GM23248 (cell line): Measurements from ENCODE around the gene NID2. TPM values are rescaled to one million over a fixed set of nuclear protein-coding genes. Genes with fewer than 3 reads are reported as not detected.

ENCODE experiments used
- DNase-seq: peaks from one replicate; pipeline ENCODE4 v3.0.0-alpha.2; 2015
- H2AFZ ChIP-seq: fragments of 200-600 bp; sonication (generic); 2 replicates; pipeline ENCODE4 v1.6.1; 2016; ENCODE audit warnings: antibody characterized with exemption
- H3F3A ChIP-seq: fragments of 200-600 bp; sonication (generic); 2 replicates; pipeline ENCODE4 v1.6.1; 2016; ENCODE audit warnings: mild to moderate bottlenecking, antibody characterized with exemption, mixed run types; ENCODE audit not compliant: insufficient read depth
- H3K27ac ChIP-seq: fragments of 200-600 bp; sonication (generic); 2 replicates; pipeline ENCODE4 v1.5.1; 2016; ENCODE audit warnings: mild to moderate bottlenecking
- H3K27me3 ChIP-seq: fragments of 200-600 bp; sonication (generic); replicated peaks from 2 replicates; pipeline ENCODE4 v1.6.1; 2016; ENCODE audit warnings: mild to moderate bottlenecking; ENCODE audit not compliant: insufficient read depth
- H3K36me3 ChIP-seq: fragments of 200-600 bp; sonication (generic); 2 replicates; pipeline ENCODE4 v1.6.1; 2016; ENCODE audit warnings: low read depth, mild to moderate bottlenecking
- H3K4me1 ChIP-seq: fragments of 200-600 bp; sonication (generic); 2 replicates; pipeline ENCODE4 v1.6.1; 2016; ENCODE audit warnings: mild to moderate bottlenecking; ENCODE audit not compliant: insufficient read depth
- H3K4me2 ChIP-seq: fragments of 200-600 bp; sonication (generic); one replicate; pipeline ENCODE4 v1.6.1; 2016; ENCODE audit warnings: mild to moderate bottlenecking; ENCODE audit not compliant: unreplicated experiment
- H3K4me3 ChIP-seq: fragments of 200-600 bp; sonication (generic); 2 replicates; pipeline ENCODE4 v1.5.1; 2016; ENCODE audit warnings: mild to moderate bottlenecking
- H3K79me2 ChIP-seq: fragments of 200-600 bp; sonication (generic); 2 replicates; pipeline ENCODE4 v1.6.1; 2016; ENCODE audit warnings: mild to moderate bottlenecking; ENCODE audit not compliant: insufficient read depth
- H3K9ac ChIP-seq: fragments of 200-600 bp; sonication (generic); 2 replicates; pipeline ENCODE4 v1.6.1; 2016; ENCODE audit warnings: mild to moderate bottlenecking
- H3K9me2 ChIP-seq: fragments of 200-600 bp; sonication (generic); 2 replicates; pipeline ENCODE4 v1.6.1; 2016; ENCODE audit warnings: mixed run types, mild to moderate bottlenecking, moderate library complexity; ENCODE audit not compliant: insufficient read depth
- H3K9me3 ChIP-seq: fragments of 200-600 bp; sonication (generic); one replicate; pipeline ENCODE4 v1.6.1; 2017; ENCODE audit warnings: low read depth
- H4K20me1 ChIP-seq: fragments of 200-600 bp; sonication (generic); 2 replicates; pipeline ENCODE4 v1.6.0; 2016; ENCODE audit not compliant: insufficient read depth
- EZH2 ChIP-seq: fragments of 200-600 bp; sonication (generic); IDR thresholded peaks from 2 replicates; pipeline ENCODE4 v1.6.1; 2018; ENCODE audit warnings: antibody characterized with exemption, mild to moderate bottlenecking; ENCODE audit not compliant: insufficient read depth, poor library complexity, severe bottlenecking
- EZH2phosphoT487 ChIP-seq: fragments of 200-600 bp; sonication (generic); IDR thresholded peaks from 2 replicates; pipeline ENCODE4 v1.6.1; 2018; ENCODE audit warnings: antibody characterized with exemption, moderate library complexity, mild to moderate bottlenecking, low read depth; ENCODE audit not compliant: insufficient read depth
- WGBS, 2 experiments: methylation state at CpG; one replicate each; pipeline ENCODE4 v1.1.6; 2015 to 2017; ENCODE audit warnings: low lambda C conversion rate in 2 of 2, low coverage in 1 of 2; ENCODE audit errors: missing lambda C conversion rate in 2 of 2; 5-methylcytosine and 5-hydroxymethylcytosine counted together
- in situ Hi-C: fragments of 300-500 bp; cut with MboI; formaldehyde crosslinking; loops from 2 replicates; pipeline ENCODE4 v1.15.0; 2020
- polyA plus RNA-seq: library from polyadenylated mRNA; unstranded; fragments of >200 nt; fragmentation: Nextera tagmentation; extraction: Ambion mirVana; gene quantifications from 2 replicates; pipeline ENCODE4 v1.2.1, GENCODE V29; 2016
- total RNA-seq: library from RNA; depleted of rRNA; stranded (reverse); fragments of >200 nt; shearing (Covaris generic); gene quantifications from 2 replicates; pipeline ENCODE4 v1.2.3, GENCODE V29; 2014

The NID2 gene
- total and polyA plus RNA-seq, 2 experiments from 2014 or later = 39.8 to 59.8 TPM

- no peak for DNase-seq
- in situ Hi-C loops = no loop called here
- Histone ChIP-seq H3K4me2 (no peak overlapping the region), H2AFZ (no peak overlapping the region), H3K4me1 (peaks cover 29% of the 10 kb centered on the region), H3K9me2 (0 out of 2 replicates have a peak, but pooled peaks cover 4% of the 10 kb centered on the region), H4K20me1 (no peaks in the 10 kb centered on the region), H3K79me2 (peaks cover 13% of the 10 kb centered on the region; the same call in 1 of the 2 replicates), H3K4me3 (no peak overlapping the region), H3K36me3 (no peaks in the 10 kb centered on the region), H3F3A (peaks cover 2% of the 10 kb centered on the region; the same call in 1 of the 2 replicates), H3K9me3 (no peaks in the 10 kb centered on the region), H3K27me3 (no peaks in the 10 kb centered on the region), H3K9ac (no peak overlapping the region), H3K27ac (no peak overlapping the region)
- TF ChIP-seq EZH2phosphoT487 = no peak
- no peak for TF ChIP-seq EZH2
- 90 to 100% methylated on average over 1 of the region's 1 CpG for WGBS, 2 experiments
These were observed 7.0 kb downstream of the NID2 start for GRCh38 chr14:52061890-52062289.

GRCh38 chr14:52061390-52061789 lies 7.5 kb downstream of the NID2 start:
- TF ChIP-seq EZH2 = no peak
- TF ChIP-seq EZH2phosphoT487 = no peak
- Histone ChIP-seq H3K79me2 (peaks cover 8% of the 10 kb centered on the region; the same call in 1 of the 2 replicates), H3K9me3 (no peaks in the 10 kb centered on the region), H3K27ac (no peak overlapping the region), H3K27me3 (no peaks in the 10 kb centered on the region), H3K9ac (no peak overlapping the region), H3K9me2 (0 out of 2 replicates have a peak, but pooled peaks cover 4% of the 10 kb centered on the region), H3K4me1 (peaks cover 29% of the 10 kb centered on the region), H3K4me3 (no peak overlapping the region), H2AFZ (no peak overlapping the region), H3K36me3 (no peaks in the 10 kb centered on the region), H3F3A (peaks cover 2% of the 10 kb centered on the region; the same call in 1 of the 2 replicates), H3K4me2 (no peak overlapping the region), H4K20me1 (no peaks in the 10 kb centered on the region)
- in situ Hi-C loops = no loop called here
- 72 to 74% methylated on average over 5 of the region's 5 CpGs for WGBS, 2 experiments
- no peak for DNase-seq

DNA sequence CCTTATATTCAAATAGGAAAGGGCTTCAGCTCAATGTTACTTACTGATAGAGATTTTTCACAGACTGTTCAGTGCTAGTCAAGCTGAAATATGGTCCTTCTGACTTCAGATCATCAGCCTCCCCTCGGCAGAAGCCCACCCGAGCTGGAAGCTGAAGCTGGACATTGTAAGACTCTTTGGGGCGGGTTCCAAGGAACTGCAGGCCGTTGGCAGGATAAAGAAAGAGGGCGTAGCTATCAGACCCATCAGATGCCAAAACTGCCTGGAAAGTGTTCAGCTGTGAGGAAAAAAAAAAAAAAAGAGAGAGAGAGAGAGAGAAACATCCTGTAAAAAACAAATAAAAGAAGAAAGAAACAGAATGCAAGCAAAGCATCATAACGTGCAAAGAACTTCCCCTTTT lies 8.8 kb downstream of the NID2 start:
- no peak for TF ChIP-seq EZH2
- no peak for TF ChIP-seq EZH2phosphoT487
- no peaks in the 10 kb centered on the region for H4K20me1 ChIP-seq
- H2AFZ ChIP-seq = no peak overlapping the region
- no peaks in the 10 kb centered on the region for H3K27me3 ChIP-seq
- no peaks in the 10 kb centered on the region for H3K9me3 ChIP-seq
- H3K4me1 ChIP-seq = peaks cover 39% of the 10 kb centered on the region
- H3K36me3 ChIP-seq = no peaks in the 10 kb centered on the region
- H3K9ac ChIP-seq = no peak overlapping the region
- H3K4me2 ChIP-seq = peak overlapping the region; percentile 29
- peak; percentile 52 for DNase-seq
- in situ Hi-C loops = no loop called here
- peaks cover 5% of the 10 kb centered on the region; the same call in 1 of the 2 replicates for H3K79me2 ChIP-seq
- peak overlapping the region; percentile 26 for H3K27ac ChIP-seq
- no peak overlapping the region for H3K4me3 ChIP-seq
- H3K9me2 ChIP-seq = 0 out of 2 replicates have a peak, but pooled peaks cover 4% of the 10 kb centered on the region
- WGBS, 2 experiments = 25 to 26% methylated on average over 6 of the region's 6 CpGs
- peaks cover 10% of the 10 kb centered on the region; the same call in 1 of the 2 replicates for H3F3A ChIP-seq

- Histone ChIP-seq H3K9me2 (0 out of 2 replicates have a peak, but pooled peaks cover under 1% of the 10 kb centered on the region), H3K4me2 (peak overlapping the region; percentile 29), H3K27ac (peak overlapping the region; percentile 26), H3K9me3 (no peaks in the 10 kb centered on the region), H3K4me3 (no peak overlapping the region), H3K79me2 (peaks cover 5% of the 10 kb centered on the region; the same call in 1 of the 2 replicates), H3K36me3 (no peaks in the 10 kb centered on the region), H3K27me3 (no peaks in the 10 kb centered on the region), H3K4me1 (peaks cover 44% of the 10 kb centered on the region), H2AFZ (no peak overlapping the region), H3K9ac (no peak overlapping the region), H3F3A (peaks cover 14% of the 10 kb centered on the region; the same call in 1 of the 2 replicates), H4K20me1 (no peaks in the 10 kb centered on the region)
- peak; percentile 39 for DNase-seq
- no peak for TF ChIP-seq EZH2
- TF ChIP-seq EZH2phosphoT487 = no peak
- in situ Hi-C loops = no loop called here
These were observed 9.2 kb downstream of the NID2 start for GRCh38 chr14:52059649-52060048.
